Smooth muscle cell (in vitro differentiated cells): ENCODE results near the gene DTNB. TPM values are rescaled to one million over a fixed set of nuclear protein-coding genes. Genes with fewer than 3 reads are reported as not detected.

Source experiments
- DNase-seq: peaks from one replicate; lab custom pipeline; 2025; ENCODE audit not compliant: unreplicated experiment; lab: John Stamatoyannopoulos, UW
- H2AFZ ChIP-seq: fragments of 200-600 bp; sonication (generic); 2 replicates; pipeline ENCODE4 v1.6.0; 2016; ENCODE audit warnings: antibody characterized with exemption, low read depth, mild to moderate bottlenecking
- H3F3A ChIP-seq: fragments of 200-600 bp; sonication (generic); 2 replicates; pipeline ENCODE4 v1.6.0; 2017; ENCODE audit warnings: antibody characterized with exemption, low read depth
- H3K27ac ChIP-seq: fragments of 200-600 bp; sonication (generic); 2 replicates; pipeline ENCODE4 v1.5.1; 2016; ENCODE audit warnings: low read depth, mild to moderate bottlenecking
- H3K27me3 ChIP-seq: fragments of 200-600 bp; sonication (generic); 2 replicates; pipeline ENCODE4 v1.6.1; 2016; ENCODE audit warnings: low read depth, mild to moderate bottlenecking
- H3K36me3 ChIP-seq: fragments of 200-600 bp; sonication (generic); 2 replicates; pipeline ENCODE4 v1.5.1; 2016; ENCODE audit warnings: low read depth
- H3K4me1 ChIP-seq: fragments of 200-600 bp; sonication (generic); 2 replicates; pipeline ENCODE4 v1.5.1; 2016; ENCODE audit warnings: low read depth
- H3K4me2 ChIP-seq: fragments of 200-600 bp; sonication (generic); 2 replicates; pipeline ENCODE4 v1.6.0; 2016; ENCODE audit warnings: mild to moderate bottlenecking
- H3K4me3 ChIP-seq: fragments of 200-600 bp; sonication (generic); 2 replicates; pipeline ENCODE4 v1.5.1; 2016; ENCODE audit warnings: mild to moderate bottlenecking
- H3K79me2 ChIP-seq: fragments of 200-600 bp; sonication (generic); 2 replicates; pipeline ENCODE4 v1.6.0; 2016; ENCODE audit warnings: low read depth, mild to moderate bottlenecking
- H3K9ac ChIP-seq: fragments of 200-600 bp; sonication (generic); 2 replicates; pipeline ENCODE4 v1.6.0; 2016; ENCODE audit warnings: low read depth
- H3K9me3 ChIP-seq: fragments of 200-600 bp; sonication (generic); replicated peaks from 2 replicates; pipeline ENCODE4 v1.5.1; 2016; ENCODE audit warnings: low read depth
- H4K20me1 ChIP-seq: fragments of 200-600 bp; sonication (generic); 2 replicates; pipeline ENCODE4 v1.6.0; 2016; ENCODE audit warnings: low read depth
- WGBS: methylation state at CpG from one replicate; pipeline ENCODE4 v1.1.7; 2016; ENCODE audit warnings: low lambda C conversion rate; 5-methylcytosine and 5-hydroxymethylcytosine counted together
- polyA plus RNA-seq: library from polyadenylated mRNA; unstranded; fragments of >200 nt; fragmentation: Nextera tagmentation; extraction: Ambion mirVana; gene quantifications from 2 replicates; pipeline ENCODE4 v1.2.1, GENCODE V29; 2016
- total RNA-seq: library from RNA; depleted of rRNA; stranded (reverse); fragments of >200 nt; gene quantifications from 2 replicates; pipeline ENCODE4 v1.2.3, GENCODE V29; 2014
- TF ChIP-seq, protein P1 (sequence below): fragments of 200-600 bp; sonication (generic); IDR thresholded peaks from 2 replicates; pipeline ENCODE4 v1.5.1; 2017; ENCODE audit warnings: borderline replicate concordance, mild to moderate bottlenecking, antibody characterized with exemption; ENCODE audit not compliant: insufficient read depth, poor library complexity, severe bottlenecking

Gene DTNB
- total and polyA plus RNA-seq, 2 experiments from 2014 or later, result 4.9 to 5.4 TPM

DNA sequence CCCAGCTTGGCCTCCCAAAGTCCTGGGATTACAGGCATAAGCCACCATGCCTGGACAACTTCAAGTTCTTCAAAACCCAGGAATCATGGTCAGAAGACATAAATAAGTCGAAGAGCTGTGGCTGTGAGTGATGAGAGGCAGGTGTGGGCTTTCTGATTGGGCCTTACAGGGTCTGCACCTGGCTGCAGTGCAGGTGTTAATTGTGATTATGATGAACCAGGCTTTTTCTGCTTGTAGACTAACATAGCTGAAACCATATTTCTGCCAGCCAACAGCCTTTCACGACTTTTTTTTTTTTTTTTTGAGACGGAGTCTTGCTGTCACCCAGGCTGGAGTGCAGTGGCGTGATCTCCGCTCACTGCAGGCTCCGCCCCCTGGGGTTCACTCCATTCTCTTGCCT is 14.9 kb upstream of the DTNB start:
- no peaks in the 10 kb centered on the region for H3K9me3 ChIP-seq
- H3K9ac ChIP-seq, result no peak overlapping the region
- H3K4me1 ChIP-seq, result no peaks in the 10 kb centered on the region
- no peaks in the 10 kb centered on the region for H4K20me1 ChIP-seq
- no peaks in the 10 kb centered on the region for H3F3A ChIP-seq
- no peak overlapping the region for H3K4me2 ChIP-seq
- H3K27ac ChIP-seq, result no peak overlapping the region
- no peak overlapping the region for H2AFZ ChIP-seq
- H3K36me3 ChIP-seq, result no peaks in the 10 kb centered on the region
- DNase-seq, result no peak
- no peaks in the 10 kb centered on the region for H3K27me3 ChIP-seq
- TF ChIP-seq, protein P1, sequence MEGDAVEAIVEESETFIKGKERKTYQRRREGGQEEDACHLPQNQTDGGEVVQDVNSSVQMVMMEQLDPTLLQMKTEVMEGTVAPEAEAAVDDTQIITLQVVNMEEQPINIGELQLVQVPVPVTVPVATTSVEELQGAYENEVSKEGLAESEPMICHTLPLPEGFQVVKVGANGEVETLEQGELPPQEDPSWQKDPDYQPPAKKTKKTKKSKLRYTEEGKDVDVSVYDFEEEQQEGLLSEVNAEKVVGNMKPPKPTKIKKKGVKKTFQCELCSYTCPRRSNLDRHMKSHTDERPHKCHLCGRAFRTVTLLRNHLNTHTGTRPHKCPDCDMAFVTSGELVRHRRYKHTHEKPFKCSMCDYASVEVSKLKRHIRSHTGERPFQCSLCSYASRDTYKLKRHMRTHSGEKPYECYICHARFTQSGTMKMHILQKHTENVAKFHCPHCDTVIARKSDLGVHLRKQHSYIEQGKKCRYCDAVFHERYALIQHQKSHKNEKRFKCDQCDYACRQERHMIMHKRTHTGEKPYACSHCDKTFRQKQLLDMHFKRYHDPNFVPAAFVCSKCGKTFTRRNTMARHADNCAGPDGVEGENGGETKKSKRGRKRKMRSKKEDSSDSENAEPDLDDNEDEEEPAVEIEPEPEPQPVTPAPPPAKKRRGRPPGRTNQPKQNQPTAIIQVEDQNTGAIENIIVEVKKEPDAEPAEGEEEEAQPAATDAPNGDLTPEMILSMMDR, result no peak
- no peak overlapping the region for H3K4me3 ChIP-seq
- no peaks in the 10 kb centered on the region for H3K79me2 ChIP-seq
- 81% methylated on average over 6 of the region's 6 CpGs for WGBS

DNA sequence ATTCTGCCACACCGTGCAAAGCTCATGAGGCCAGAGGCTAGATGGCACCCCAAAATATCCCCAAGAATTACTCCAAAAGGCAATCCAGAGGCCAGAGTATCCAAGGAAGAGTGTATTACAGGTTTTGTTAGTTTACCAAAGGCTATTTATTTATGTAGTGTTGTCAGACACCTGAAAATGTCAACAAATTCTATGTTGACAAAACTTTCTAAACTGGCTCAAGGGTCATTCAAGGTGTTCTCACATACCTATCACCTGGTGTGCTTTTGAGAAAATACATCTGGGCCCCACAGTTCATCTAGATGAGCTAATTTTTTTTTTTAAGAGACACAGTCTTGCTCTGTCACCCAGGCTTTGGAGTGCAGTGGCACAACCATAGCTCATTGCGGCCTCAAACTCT is 12.4 kb upstream of the DTNB start:
- TF ChIP-seq, protein P1, result no peak
- H3K9ac ChIP-seq, result no peak overlapping the region
- H3K36me3 ChIP-seq, result no peaks in the 10 kb centered on the region
- no peaks in the 10 kb centered on the region for H4K20me1 ChIP-seq
- no peak overlapping the region for H3K27ac ChIP-seq
- H3K79me2 ChIP-seq, result no peaks in the 10 kb centered on the region
- DNase-seq, result no peak
- H3K4me2 ChIP-seq, result no peak overlapping the region
- WGBS, result 98% methylated on average over 2 of the region's 2 CpGs
- no peaks in the 10 kb centered on the region for H3F3A ChIP-seq
- H3K27me3 ChIP-seq, result no peaks in the 10 kb centered on the region
- no peak overlapping the region for H2AFZ ChIP-seq
- H3K4me3 ChIP-seq, result no peak overlapping the region
- H3K9me3 ChIP-seq, result no peaks in the 10 kb centered on the region
- no peaks in the 10 kb centered on the region for H3K4me1 ChIP-seq

DNA sequence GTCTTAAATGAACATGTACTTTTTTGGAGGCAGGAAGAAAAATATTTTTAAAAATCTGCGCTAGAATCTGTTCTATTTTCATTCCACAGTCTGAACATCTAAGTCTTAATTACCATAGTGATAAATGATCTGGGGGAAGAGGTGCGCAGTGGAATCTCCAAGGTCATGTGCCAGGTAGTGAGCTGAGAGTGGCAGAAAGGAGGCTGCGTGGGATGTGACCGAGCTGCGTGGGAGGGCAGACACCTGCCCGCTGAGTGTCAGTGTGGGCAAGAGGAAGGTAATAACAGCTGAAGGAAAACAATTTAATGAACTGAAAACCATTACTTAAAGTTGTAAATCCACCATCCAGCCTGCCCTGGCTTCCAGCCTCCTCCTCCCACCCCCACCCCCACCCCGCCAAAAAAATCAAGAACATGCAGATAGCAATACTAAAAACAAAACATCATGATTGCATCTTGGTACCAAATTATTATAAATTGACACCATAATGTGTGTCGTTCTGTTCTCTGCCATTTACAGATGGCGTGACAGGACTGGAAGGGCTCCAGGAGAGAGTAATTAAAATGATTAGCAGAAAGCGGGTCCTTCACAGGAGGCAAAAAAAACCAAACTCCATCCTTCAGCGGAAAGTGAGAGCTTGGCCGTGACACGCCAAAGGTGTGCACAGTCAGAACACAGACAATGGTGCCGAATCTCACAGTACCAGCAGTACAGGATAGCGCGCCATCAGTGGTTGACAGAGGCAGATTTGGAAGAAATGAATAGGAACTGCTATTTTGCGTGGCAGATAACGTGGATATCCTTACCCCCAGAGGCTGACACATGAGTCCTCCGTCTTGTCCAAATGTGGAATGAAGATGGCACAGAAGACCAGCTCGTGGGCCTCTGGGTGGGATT is 11.4 kb upstream of the DTNB start:
- no peak overlapping the region for H3K4me3 ChIP-seq
- no peak overlapping the region for H3K27ac ChIP-seq
- H3K27me3 ChIP-seq, result no peaks in the 10 kb centered on the region
- H3F3A ChIP-seq, result no peaks in the 10 kb centered on the region
- WGBS, result 90% methylated on average over 20 of the region's 20 CpGs
- H3K9me3 ChIP-seq, result no peaks in the 10 kb centered on the region
- H2AFZ ChIP-seq, result no peak overlapping the region
- TF ChIP-seq, protein P1, result no peak
- H3K79me2 ChIP-seq, result no peaks in the 10 kb centered on the region
- no peak for DNase-seq
- H3K36me3 ChIP-seq, result no peaks in the 10 kb centered on the region
- no peak overlapping the region for H3K4me2 ChIP-seq
- H3K4me1 ChIP-seq, result no peaks in the 10 kb centered on the region
- no peak overlapping the region for H3K9ac ChIP-seq
- H4K20me1 ChIP-seq, result no peaks in the 10 kb centered on the region

DNA sequence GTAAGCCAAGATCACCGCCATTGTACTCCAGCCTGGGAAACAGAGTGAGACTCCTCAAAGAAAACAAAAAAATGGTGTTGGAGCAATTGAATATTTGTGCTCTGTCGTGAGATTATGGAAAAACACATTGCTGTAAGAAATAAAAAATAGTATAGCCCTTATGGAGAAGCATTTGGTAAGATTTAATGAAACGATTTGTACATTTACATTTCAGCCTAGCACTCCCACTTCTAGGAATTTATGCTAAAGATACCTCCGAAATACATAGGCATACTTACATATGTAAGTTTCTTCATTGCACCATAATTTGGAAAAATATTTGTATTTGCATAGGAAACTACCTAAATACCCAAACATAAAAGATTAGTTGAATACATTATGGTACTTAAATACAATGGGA is 8.7 kb upstream of the DTNB start:
- WGBS, result 92% methylated on average over 4 of the region's 4 CpGs
- Histone ChIP-seq H3K9me3 (no peaks in the 10 kb centered on the region), H3K4me2 (no peak overlapping the region), H3F3A (no peaks in the 10 kb centered on the region), H3K4me3 (no peak overlapping the region), H3K27me3 (no peaks in the 10 kb centered on the region), H3K36me3 (no peaks in the 10 kb centered on the region), H3K9ac (no peak overlapping the region), H3K79me2 (no peaks in the 10 kb centered on the region), H4K20me1 (no peaks in the 10 kb centered on the region), H2AFZ (no peak overlapping the region), H3K27ac (no peak overlapping the region), H3K4me1 (no peaks in the 10 kb centered on the region)
- no peak for DNase-seq
- TF ChIP-seq, protein P1, result no peak
